Keratinocyte (primary cell): ENCODE data around the gene OR8B4.

Experiments
- EZH2 ChIP-seq: IDR thresholded peaks from one replicate; pipeline ENCODE4 v1.6.1; 2012; ENCODE audit warnings: inconsistent platforms, mild to moderate bottlenecking, low read length, moderate library complexity
- TF ChIP-seq, protein P1 (sequence below), 3 experiments: IDR thresholded peaks in 1 of 3; conservative IDR thresholded peaks in 1 of 3; optimal IDR thresholded peaks in 1 of 3; 2 replicates in 2 of 3; 3 replicates in 1 of 3; pipeline versions ENCODE3 to v1.5.1; 2011; ENCODE audit warnings: low read length in 3 of 3, mild to moderate bottlenecking in 3 of 3, moderate library complexity in 2 of 3, control low read depth in 1 of 3, inconsistent platforms in 1 of 3; ENCODE audit not compliant: insufficient read depth in 2 of 3; ENCODE audit errors: extremely low read depth in 1 of 3

DNA sequence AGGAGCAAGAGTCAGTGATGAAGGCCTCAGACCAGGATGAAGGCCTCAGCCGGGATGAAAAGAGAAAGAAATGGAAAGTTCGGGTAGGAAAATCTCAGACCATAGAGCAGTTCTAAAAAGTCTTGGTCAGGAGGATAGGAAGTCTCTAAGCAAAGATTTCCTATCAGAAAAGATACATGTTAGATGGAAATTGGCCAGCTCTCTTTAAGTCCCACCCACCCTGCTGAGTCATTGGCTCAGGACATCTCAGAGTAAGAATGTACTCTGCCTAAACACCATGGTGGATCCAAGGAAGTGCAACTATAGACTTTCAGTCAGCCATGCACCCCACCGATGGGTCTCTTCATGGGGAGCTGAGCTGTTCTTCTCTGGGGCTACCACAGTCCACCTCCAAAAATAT, 30.3 kb downstream of the OR8B4 start:
- TF ChIP-seq, protein P1, sequence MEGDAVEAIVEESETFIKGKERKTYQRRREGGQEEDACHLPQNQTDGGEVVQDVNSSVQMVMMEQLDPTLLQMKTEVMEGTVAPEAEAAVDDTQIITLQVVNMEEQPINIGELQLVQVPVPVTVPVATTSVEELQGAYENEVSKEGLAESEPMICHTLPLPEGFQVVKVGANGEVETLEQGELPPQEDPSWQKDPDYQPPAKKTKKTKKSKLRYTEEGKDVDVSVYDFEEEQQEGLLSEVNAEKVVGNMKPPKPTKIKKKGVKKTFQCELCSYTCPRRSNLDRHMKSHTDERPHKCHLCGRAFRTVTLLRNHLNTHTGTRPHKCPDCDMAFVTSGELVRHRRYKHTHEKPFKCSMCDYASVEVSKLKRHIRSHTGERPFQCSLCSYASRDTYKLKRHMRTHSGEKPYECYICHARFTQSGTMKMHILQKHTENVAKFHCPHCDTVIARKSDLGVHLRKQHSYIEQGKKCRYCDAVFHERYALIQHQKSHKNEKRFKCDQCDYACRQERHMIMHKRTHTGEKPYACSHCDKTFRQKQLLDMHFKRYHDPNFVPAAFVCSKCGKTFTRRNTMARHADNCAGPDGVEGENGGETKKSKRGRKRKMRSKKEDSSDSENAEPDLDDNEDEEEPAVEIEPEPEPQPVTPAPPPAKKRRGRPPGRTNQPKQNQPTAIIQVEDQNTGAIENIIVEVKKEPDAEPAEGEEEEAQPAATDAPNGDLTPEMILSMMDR (optimal IDR thresholded peaks at IDR 0.05 in 1 of 3, IDR thresholded peaks at IDR 0.05 in 1 of 3, conservative IDR thresholded peaks at IDR 0.05 in 1 of 3; ENCODE audit: extremely low read depth in 1 of 3, insufficient read depth in 2 of 3, low read length in 3 of 3): no peak
- TF ChIP-seq EZH2: no peak
